ENCODE data around the gene ZSCAN23. TPM values are rescaled to one million over a fixed set of nuclear protein-coding genes. Genes with fewer than 3 reads are reported as not detected.
A peak's percentile ranks its signal among the peaks of the same experiment; 100 is the strongest.
"Not testable (repeated sequence)": the region's sequence is repeated elsewhere in the genome, so short reads cannot be mapped to it uniquely, and the experiment has no call there.

The ZSCAN23 gene
- total RNA-seq (2014; rRNA removed; shearing (Covaris generic)): 1.1 and 2.3 TPM in 2 replicates

DNA sequence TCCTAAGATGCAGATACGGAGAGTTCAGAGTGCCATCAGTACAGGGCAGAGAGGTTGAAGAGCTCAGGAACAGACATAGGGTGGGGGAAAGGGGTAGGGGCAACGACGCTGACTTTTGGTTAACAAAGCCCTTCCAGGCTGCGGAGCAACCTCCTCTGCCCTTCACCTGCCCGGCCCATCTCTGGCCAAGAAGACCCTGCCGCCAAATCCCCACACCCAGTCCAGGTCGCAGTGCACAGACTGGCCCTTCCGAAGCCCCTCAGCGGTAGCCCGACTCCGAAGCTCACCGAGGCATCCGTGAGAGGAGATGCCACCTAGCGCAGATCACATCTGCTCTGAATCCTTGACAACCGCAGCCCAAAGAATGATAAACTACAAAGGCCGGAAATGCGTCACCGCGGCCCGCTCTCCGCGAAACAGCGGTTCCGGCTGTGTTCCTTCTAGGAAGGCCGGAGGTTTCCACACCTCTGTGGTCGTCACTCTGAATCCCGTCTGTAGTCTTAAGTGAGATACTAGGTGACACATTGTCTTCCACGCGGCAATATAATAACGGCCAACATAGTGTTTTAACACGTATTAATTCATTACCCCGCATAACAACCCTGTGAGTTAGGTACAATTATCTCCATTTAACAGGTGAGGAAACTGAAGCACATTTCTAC, at the start of gene ZSCAN23:
Gene ZSCAN23 (minus strand): TSS at position 380 of the 662 bp plus-strand sequence. CDS start 7,225 bp downstream, outside the sequence.
- peak; percentile 78 to 86 for DNase-seq
- no peaks in the 10 kb centered on the region for H3K9me3 ChIP-seq (replicated peaks)
- no peaks in the 10 kb centered on the region for H3K4me1 ChIP-seq
- H3K27ac ChIP-seq: peak within 1 kb of the TSS; percentile 38; the same call in 1 of the 2 replicates
- H3K27me3 ChIP-seq: no peaks in the 10 kb centered on the region
- no peaks in the 10 kb centered on the region for H3K36me3 ChIP-seq
- H3K4me3 ChIP-seq: peak within 1 kb of the TSS; percentile 71

DNA sequence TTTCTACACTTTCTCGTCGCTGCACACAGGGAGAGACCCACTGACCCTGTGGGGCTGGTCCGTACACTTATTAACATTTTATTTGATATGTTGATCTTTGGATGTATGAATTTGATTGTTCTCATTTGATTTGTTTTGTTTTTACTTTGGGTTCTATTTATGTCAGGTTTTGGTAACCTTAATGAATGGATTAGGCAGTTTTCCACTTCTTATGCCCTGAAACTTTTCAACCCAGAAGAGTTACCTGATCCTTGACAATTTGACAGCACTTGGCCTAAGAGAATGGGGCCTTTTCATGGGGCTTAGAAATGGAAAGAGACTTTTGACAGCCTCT, 48.7 kb upstream of the ZSCAN23 start:
- H3K4me3 ChIP-seq: no peak overlapping the region
- H3K36me3 ChIP-seq: no peaks in the 10 kb centered on the region
- no peaks in the 10 kb centered on the region for H3K9me3 ChIP-seq (replicated peaks)
- no peaks in the 10 kb centered on the region for H3K4me1 ChIP-seq
- H3K27me3 ChIP-seq: no peaks in the 10 kb centered on the region
- DNase-seq: no peak
- no peak overlapping the region for H3K27ac ChIP-seq

GRCh38 chr6:28490205-28490890, 47.1 kb upstream of the ZSCAN23 start:
- no peaks in the 10 kb centered on the region for H3K27me3 ChIP-seq
- no peaks in the 10 kb centered on the region for H3K4me1 ChIP-seq
- H3K36me3 ChIP-seq: no peaks in the 10 kb centered on the region
- peak overlapping the region; percentile 27 for H3K4me3 ChIP-seq
- no peak for DNase-seq
- no peak overlapping the region for H3K27ac ChIP-seq
- no peaks in the 10 kb centered on the region for H3K9me3 ChIP-seq (replicated peaks)

DNA sequence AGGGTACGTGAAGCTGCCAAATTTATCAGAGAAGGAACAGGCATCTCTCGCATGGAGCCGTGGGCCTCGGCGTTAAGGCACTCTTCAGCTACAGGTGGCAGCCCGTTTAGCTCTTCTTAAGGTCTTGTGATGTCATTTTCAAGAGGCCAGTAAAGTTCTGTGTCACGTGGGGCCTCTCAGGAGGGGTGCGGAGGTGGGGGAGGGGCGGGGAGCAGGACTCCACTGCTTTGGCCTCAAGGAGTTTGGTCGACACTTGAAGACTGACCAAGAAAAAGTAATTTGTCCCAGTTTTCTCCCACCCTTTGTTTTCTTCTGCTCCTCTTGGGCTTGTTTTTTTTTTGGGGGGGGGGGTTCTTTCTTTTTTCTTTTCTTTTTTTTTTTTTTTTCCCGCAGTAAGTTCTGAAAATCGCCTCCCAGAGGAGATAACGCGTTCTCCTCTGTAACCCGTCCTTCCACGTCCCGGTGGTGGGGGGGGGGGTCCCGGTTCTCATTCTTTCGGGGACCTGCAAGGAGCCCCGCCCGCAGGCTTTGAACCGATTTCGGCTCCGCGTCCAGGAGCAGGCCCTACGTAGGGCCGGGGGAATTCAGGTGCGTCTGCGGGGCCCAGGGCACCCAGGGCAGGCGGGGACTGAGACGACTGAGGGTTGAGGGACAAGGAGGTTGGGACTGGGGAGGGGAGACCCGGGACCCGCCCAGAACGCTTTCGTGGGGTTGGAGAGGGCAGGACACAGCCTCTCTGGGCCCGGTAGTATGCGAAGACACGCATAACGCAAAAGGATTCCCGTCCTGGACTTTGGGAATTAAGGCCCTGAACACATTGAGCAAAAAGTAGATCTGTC, 46.3 kb upstream of the ZSCAN23 start:
- Histone ChIP-seq H3K4me3 (peak overlapping the region; percentile 27), H3K27ac (no peak overlapping the region)

DNA sequence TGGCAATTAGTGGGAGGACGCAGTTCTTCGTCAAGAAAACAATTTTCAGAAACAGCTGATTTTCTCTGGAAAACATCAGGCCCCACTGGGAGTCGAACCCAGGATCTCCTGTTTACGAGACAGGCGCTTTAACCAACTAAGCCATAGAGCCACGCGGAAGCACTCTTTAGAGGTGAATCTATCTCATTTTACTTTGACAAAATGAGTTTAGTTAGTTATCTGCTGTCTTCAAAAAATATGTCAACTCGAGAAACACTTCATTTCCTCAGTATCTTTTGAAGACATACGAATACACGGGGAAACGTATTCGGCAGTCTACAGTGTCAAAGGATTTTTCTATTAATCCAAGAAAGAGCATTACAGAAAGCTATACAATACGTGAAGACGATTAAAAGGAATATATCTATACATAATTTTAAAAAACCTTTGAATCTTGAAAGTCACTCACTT, 45.6 kb upstream of the ZSCAN23 start:
- DNase-seq: peak in 1 of 2 experiments; percentile 23
- Histone ChIP-seq H3K4me1 (no peaks in the 10 kb centered on the region), H3K9me3 (replicated peaks) (no peaks in the 10 kb centered on the region), H3K27ac (no peak overlapping the region), H3K4me3 (peak overlapping the region; percentile 22), H3K27me3 (no peaks in the 10 kb centered on the region), H3K36me3 (no peaks in the 10 kb centered on the region)

More for the DNA sequence above, 46.3 kb upstream of the ZSCAN23 start:
- Histone ChIP-seq H3K36me3 (no peaks in the 10 kb centered on the region), H3K9me3 (replicated peaks) (no peaks in the 10 kb centered on the region), H3K4me1 (no peaks in the 10 kb centered on the region), H3K27me3 (no peaks in the 10 kb centered on the region)
- DNase-seq: peak in 1 of 2 experiments; percentile 14

GRCh38 chr6:28486988-28487742, 43.9 kb upstream of the ZSCAN23 start:
- no peak overlapping the region for H3K4me3 ChIP-seq

GRCh38 chr6:28486533-28486932, 43.2 kb upstream of the ZSCAN23 start:
- no peak for DNase-seq
- no peak overlapping the region for H3K4me3 ChIP-seq
- no peaks in the 10 kb centered on the region for H3K4me1 ChIP-seq
- no peaks in the 10 kb centered on the region for H3K36me3 ChIP-seq
- H3K9me3 ChIP-seq (replicated peaks): no peaks in the 10 kb centered on the region
- no peak overlapping the region for H3K27ac ChIP-seq
- no peaks in the 10 kb centered on the region for H3K27me3 ChIP-seq

More at GRCh38 chr6:28486988-28487742, 43.9 kb upstream of the ZSCAN23 start:
- Histone ChIP-seq H3K4me1 (no peaks in the 10 kb centered on the region), H3K27ac (no peak overlapping the region), H3K27me3 (no peaks in the 10 kb centered on the region), H3K9me3 (replicated peaks) (no peaks in the 10 kb centered on the region), H3K36me3 (no peaks in the 10 kb centered on the region)
- no peak for DNase-seq

DNA sequence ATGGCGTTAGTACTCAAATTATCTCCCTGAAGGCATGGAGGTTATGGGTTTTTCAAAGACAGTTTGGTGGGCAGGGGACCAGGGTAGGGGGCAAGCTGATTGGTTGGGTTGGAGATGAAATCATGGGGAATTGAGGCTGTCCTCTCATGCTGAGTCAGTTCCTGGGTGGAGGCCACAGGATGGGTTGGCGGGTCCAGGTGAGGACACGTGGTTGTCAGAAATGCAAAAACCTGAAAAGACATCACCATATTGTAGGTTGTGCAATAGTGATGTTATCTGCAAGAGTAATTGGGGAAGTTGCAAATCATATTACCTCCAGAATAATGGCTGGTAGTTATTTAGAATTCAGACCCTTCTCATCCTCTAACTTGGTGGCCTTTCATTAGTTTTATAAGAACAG, 42.2 kb upstream of the ZSCAN23 start:
- H3K4me3 ChIP-seq: no peak overlapping the region

DNA sequence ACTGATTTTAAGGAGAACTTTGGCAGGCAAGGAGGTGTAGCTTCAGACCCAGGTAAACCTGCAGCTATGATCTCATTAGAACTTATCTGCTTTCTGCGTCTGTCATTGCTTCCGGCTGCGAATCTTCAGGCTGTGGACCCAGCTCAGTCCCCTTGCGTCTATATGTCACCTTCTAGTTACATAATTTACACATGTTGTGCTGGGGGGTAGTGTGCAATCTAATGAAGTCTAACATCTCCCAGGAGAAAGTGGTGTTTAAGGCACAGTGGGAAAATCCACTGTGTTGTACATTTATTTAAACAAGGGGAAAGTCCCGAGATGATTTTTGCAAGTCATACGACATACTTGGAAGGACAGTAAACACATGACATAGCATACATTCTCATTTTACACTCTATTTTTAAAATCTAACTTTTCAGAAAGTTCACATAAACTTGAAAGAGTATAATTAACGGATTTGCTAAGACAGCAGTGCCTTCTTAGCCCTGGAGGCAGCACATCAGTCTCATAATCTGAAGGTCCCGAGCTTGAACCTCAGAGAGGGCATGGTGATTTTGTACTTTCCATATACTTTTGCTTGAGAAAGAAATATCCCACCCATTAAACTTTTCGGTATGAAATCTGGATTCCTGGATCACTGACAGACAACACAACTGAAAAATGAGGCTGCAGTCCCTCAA, 37.1 kb upstream of the ZSCAN23 start:
- H3K4me1 ChIP-seq: no peaks in the 10 kb centered on the region
- no peak overlapping the region for H3K27ac ChIP-seq
- H3K27me3 ChIP-seq: no peaks in the 10 kb centered on the region

More for the DNA sequence above, 42.2 kb upstream of the ZSCAN23 start:
- Histone ChIP-seq H3K27me3 (no peaks in the 10 kb centered on the region), H3K27ac (no peak overlapping the region), H3K36me3 (no peaks in the 10 kb centered on the region), H3K4me1 (no peaks in the 10 kb centered on the region), H3K9me3 (replicated peaks) (no peaks in the 10 kb centered on the region)
- DNase-seq: no peak

GRCh38 chr6:28478518-28478917, 35.2 kb upstream of the ZSCAN23 start:
- Histone ChIP-seq H3K36me3 (no peaks in the 10 kb centered on the region), H3K27me3 (no peaks in the 10 kb centered on the region), H3K9me3 (replicated peaks) (no peaks in the 10 kb centered on the region), H3K4me3 (no peak overlapping the region), H3K27ac (no peak overlapping the region), H3K4me1 (no peaks in the 10 kb centered on the region)
- DNase-seq: no peak

More for the DNA sequence above, 37.1 kb upstream of the ZSCAN23 start:
- Histone ChIP-seq H3K9me3 (replicated peaks) (no peaks in the 10 kb centered on the region), H3K36me3 (no peaks in the 10 kb centered on the region), H3K4me3 (no peak overlapping the region)
- no peak for DNase-seq

GRCh38 chr6:28474441-28475219, 31.3 kb upstream of the ZSCAN23 start:
- Histone ChIP-seq H3K27ac (no peak overlapping the region), H3K4me1 (no peaks in the 10 kb centered on the region), H3K9me3 (replicated peaks) (no peaks in the 10 kb centered on the region), H3K36me3 (no peaks in the 10 kb centered on the region), H3K27me3 (no peaks in the 10 kb centered on the region), H3K4me3 (peak overlapping the region; percentile 52)
- DNase-seq: peak; percentile 29 to 71

- not testable (repeated sequence) for H3K27ac ChIP-seq; H3K4me3 ChIP-seq; H3K9me3 ChIP-seq (replicated peaks); H3K27me3 ChIP-seq; DNase-seq; H3K4me1 ChIP-seq; H3K36me3 ChIP-seq
Observed at GRCh38 chr6:28469153-28469745, 26.0 kb upstream of the ZSCAN23 start.

DNA sequence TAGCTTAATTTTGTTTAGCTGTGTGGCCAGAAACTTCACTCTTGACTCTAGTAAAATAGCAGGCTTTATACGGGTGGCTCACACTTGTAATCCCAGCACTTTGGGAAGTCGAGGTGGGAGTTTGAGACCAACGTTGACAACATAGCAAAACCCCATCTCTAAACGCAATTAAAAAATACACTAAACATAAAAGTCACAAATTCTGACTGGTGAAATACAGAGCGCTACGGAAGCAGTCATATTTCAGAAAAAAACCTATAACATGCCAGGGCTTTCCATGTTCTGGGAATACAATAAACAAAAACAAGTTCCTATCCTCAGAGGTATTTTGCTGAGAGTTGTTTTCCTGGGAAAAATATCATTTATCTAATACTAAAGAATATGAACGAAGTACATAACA, 24.8 kb upstream of the ZSCAN23 start:
- no peak overlapping the region for H3K27ac ChIP-seq
- H3K27me3 ChIP-seq: 0 out of 2 replicates have a peak, but pooled peaks cover 2% of the 10 kb centered on the region
- no peaks in the 10 kb centered on the region for H3K9me3 ChIP-seq (replicated peaks)
- no peaks in the 10 kb centered on the region for H3K36me3 ChIP-seq
- no peak for DNase-seq
- no peak overlapping the region for H3K4me3 ChIP-seq
- H3K4me1 ChIP-seq: no peaks in the 10 kb centered on the region
